Activated gamma-delta T cell treated with Interleukin-2 at 50 U/mL for 16 hours (primary cell): Measurements from ENCODE around the gene HECTD1.
A peak's percentile ranks its signal among the peaks of the same experiment; 100 is the strongest.
"Not testable (repeated sequence)": the region's sequence is repeated elsewhere in the genome, so short reads cannot be mapped to it uniquely, and the experiment has no call there.

ENCODE experiments used
- DNase-seq: peaks from one replicate; pipeline ENCODE4 v3.0.0-alpha.2; 2020

HECTD1 gene

DNA sequence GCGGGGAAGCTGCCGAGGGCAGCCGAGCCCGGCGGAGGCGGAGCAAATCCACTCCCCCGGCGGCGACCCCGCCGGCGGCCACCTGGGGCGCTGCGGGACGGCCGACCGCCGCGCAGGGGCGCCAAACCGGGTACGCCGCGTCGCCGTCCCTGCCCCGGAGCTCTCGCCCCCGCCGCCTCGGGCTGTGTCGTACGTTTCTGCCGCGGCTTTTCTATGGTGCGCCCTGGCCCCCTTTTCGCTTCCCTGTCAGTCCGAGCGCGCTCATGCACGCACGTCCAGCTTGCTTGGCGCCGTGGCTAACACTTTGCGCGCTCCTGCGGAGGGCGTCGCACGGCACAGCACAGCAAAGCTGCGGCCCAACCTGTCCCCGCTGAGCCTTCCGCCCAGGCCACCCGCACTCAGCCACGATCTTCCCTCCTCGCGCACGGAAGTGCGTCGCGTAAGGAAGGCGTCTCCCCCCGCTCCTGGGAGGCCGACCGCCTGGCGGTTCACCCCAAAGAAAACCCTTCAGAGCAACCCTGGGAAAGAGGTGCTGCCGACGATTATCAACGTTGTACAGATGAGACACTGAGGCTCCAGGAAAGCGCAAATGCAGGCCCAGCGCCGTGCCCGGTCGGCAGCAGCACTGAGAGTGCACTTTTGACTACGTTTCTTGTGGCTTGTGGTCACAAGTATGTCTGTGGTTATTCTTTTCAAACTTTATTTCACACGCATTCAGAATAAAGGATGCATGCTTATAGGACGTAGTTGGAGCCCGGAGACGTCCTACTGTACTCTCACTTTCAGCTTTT lies at the start of gene HECTD1:
Gene HECTD1 (minus strand): TSS at position 39 of the 791 bp plus-strand sequence. CDS start 1,857 bp downstream, outside the sequence.
- peak; percentile 82 for DNase-seq

DNA sequence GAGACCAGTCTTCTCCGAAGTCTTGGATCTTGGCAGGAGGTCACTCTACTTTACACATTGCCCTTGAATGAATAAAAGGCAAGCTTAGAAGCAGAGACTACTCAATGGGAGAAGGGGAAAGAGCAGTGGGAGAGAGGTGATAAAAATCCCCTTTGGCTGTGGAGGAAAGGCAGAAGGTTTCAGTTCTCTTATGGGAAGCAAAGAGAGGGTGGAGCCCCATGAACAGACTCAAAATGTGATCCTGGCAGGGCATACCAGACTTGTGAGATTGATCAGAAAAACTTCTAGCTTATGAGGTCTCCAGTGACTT lies 49.6 kb upstream of the HECTD1 start:
- DNase-seq: no peak

DNA sequence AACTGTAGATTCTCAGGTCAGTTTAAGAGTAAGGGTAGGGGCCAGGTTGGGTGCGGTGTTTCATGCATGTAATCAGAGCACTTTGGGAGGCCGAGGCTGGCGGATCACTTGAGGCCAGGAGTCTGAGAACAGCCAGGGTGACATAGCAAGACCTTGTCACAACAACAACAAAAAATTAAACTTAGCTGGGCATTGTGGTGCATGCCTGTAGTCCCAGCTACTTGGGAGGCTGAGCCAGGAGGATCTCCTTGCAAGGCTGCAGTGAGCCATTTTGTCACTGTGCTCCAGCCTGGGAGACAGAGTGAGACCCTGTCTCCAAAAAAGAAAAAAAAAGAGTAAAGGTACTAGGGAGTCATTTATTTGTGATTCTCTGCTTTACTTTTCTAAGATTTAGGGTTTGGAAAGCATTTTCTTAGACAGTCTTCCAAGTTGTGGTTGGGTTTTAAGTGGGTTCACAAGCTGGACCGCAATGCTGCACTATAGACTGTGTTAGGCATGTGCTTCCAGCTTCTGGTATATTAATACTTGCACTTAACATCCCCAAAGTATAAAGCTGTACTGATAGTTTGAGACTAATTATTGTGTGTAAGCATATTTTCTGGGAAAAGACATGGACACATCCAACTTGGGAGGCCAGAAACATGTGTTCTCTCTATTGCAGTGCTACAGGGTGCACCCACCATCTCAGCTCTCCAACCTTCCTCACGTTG lies 49.1 kb upstream of the HECTD1 start:
- no peak for DNase-seq

DNA sequence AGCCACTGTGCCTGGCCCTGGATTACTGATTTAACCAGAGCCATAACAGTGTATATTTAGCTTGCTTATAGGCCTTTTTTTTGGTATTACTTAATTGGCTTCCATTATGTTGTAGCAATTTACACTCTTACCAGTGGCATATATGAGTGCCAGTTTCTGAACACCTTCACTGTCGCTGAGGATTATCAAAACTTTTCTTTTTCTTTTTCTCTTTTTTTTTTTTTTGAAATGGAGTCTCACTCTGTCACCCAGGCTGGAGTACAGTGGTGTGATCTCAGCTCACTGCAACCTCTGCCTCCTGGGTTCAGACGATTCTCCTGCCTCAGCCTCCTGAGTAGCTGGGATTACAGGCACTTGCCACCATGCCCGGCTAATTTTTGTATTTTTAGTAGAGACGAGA lies 48.3 kb upstream of the HECTD1 start:
- DNase-seq: not testable (repeated sequence)

DNA sequence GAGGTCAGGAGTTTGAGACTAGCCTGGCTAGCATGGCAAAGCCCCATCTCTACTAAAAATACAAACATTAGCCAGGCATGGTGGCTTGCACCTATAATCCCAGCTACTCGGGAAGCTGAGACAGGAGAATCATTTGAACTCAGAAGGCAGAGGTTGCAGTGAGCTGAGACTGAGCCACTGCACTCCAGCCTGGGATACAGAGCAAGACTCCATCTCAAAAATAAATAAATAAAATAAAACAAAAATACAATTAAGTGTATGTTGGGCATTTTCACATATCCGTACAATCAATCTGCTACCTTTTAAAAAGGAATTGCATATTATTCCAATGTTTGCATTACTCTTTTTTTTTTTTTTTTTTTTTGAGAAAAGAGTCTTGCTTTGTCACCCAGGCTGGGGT lies 47.7 kb upstream of the HECTD1 start:
- DNase-seq: no peak

DNA sequence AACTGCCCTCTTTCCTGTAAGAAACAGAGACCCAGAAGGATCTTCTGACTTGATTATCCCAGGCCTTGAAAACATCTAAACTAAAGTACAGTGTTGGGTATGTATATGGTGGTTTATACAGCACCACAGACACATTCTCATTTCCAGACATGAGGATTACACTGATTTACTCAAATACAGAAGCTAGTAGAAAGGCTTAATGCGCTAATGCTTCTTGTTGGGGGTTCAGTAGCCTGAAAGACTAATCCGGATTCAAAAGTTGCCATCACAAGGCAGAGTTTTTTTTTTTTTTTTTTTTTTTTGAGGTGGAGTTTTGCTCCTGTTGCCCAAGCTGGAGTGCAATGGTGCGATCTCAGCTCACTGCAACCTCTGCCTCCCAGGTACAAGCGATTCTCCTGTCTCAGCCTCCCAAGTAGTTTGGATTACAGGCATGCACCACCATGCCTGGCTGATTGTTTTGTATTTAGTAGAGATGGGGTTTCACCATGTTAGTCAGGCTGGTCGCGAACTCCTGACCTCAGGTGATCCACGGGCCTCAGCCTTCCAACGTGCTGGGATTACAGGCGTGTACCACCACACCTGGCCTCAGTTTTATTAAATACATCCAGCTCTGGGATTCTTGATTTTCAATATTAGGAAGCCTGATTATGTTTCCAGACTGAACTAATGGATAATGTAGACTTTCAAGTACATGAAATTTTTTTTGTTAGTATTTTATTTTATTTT lies 46.3 kb upstream of the HECTD1 start:
- no peak for DNase-seq

DNA sequence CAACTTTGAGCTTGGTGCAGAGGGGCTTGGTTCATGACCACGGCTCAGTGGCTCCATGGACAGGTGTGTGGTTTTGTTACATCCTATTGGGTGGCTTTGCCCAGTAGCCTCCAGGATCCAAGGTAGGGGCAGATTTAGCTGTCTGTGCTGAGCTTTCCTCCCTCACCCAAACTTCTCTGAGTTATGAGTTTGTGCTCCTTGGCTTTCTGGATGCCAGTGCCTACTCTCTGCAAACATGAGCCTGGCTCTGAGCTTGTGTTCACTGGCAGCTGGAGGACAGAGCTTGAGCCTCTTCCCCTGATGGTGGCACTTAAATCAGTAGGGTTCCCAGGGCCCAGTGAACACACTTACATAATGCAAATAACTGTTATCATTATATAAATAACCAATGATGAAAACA lies 45.3 kb upstream of the HECTD1 start:
- DNase-seq: no peak

DNA sequence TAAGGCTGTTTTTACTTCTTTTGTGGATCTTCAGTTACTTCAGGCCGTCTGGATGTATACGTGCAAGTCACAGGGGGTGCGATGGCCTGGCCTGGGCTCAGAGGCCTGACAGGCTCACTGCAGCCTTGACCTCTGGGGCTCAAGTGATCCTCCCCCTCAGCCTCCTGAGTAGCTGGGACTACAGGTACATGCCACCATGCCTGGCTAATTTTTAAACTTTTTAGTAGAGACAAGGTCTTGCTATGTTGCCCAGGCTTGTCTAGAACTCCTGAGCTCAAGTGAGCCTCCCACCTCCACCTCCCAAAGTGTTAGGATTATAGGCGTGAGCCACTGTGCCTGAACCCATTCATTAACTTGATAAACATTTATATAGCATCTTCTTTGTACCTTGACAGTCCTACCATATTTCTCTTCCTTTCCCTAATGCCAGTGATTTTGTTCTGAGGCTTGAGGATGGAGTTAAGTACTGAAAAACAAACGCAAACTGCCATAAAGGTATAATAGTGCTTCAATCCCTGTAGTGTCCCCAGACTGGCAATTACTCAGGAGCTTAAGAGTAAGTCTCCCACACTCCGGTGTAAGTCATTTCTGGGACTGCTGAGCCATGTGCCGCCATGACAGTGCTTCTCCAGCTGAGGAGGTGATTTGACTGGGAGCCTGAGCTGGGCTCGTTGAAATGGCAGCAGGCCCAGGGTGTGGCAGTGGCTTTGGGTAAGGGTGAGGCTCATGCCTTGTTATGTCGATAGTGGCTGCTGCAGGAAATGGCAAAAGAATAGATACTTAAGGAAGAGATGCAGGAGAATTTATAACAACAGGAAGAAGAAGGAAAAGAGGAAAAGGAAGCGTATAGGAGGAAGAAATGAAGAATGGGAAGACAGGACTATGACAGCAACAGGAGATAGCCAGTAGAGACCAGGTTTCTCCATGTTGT lies 43.7 kb upstream of the HECTD1 start:
- no peak for DNase-seq

DNA sequence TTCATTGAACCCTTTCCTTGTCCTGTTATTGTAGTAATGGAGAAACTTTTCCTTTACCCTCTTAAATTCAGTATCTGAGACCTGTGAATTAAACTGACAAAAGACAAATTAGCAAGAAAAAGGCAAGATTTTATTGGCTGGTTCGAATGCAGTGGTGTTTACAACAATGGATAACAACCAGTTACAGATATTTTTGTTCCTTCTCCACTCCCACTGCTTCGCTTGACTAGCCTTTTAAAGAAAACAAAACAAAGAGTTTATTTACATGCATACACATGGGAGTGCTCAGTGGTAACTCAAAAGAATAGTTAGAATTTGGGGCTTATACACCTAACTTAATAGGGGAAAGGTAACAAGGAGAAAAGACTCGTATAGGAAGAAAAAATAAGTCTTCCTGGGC lies 37.0 kb upstream of the HECTD1 start:
- DNase-seq: no peak

DNA sequence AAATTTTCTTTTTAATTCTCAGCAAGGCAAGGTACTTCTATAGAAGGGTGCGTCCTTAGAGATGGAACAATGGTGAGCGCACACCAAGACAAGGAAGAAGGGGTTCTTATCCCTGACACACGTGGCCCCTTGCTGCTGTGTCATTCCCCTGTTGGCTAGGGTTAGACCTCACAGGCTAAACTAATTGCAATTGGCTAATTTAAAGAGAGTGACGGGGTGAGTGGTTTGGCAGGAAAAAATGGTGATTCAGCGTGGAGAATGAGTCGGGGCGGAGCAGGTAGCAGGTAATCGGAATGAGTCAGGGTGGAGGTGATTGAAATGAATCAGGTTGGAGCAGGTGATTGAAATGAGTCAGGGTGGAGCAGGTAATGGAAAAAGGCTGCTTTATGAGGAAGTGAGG lies 36.3 kb upstream of the HECTD1 start:
- DNase-seq: no peak

DNA sequence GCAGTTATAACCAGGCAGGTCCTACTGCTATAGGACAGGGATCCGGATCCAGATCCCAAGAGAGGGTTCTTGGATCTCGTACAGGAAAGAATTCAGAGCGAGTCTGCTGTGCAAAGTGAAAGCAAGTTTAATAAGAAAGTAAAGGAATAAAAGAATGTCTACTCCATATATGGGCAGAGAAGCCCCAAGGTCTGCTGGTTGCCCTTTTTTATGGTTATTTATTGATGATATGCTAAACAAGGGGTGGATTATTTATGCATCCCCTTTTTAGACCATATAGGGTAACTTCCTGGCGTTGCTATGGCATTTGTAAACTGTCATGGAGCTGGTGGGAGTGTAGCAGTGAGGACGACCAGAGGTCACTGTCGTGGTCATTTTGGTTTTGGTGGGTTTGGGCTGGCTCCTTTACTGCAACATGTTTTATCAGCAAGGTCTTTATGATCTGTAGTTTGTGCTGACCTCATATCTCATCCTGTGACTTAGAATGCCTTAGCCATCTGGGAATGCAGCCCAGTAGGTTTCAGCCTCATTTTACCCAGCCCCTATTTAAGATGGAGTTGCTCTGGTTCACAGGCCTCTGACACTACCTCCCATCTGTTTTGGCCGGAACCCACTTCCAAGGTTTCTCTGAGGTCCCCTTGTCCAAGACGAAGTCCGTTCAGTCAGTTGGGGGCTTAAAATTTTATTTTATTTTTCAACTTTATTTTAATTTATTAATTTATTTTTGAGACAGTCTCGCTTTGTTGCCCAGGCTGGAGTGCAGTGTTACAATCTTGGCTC lies 34.8 kb upstream of the HECTD1 start:
- DNase-seq: not testable (repeated sequence)

DNA sequence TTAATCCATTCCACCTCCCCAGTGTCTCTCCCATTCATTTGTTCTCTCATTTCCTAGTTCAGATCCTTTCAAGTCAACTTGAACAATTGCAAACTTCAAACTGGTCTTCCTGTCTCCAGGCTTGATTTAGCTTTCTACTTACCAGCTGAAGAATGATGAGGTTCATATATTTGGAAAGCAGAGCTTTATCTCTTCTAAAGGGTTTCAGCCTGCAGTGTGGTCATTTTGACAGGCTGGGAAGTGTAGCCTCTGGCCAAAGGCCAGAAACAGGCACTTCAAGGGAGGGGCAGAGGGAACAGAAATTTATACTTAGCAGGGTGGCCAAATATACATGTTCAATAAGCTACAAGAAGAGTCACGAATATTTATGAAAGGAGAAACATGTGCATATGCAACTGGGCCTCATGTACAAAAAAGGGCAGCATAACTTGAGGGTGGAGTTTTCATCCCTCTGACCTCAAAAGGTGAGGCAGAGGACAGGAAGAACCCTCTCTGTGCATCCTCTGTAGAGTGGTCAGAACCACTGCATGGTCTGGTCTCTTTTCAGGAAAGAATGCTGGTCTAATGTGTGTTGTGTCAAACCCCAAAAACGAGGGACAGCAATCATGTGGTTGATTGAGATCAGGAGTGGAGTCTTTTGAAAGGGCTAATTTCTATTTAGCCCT lies 34.0 kb upstream of the HECTD1 start:
- DNase-seq: no peak

DNA sequence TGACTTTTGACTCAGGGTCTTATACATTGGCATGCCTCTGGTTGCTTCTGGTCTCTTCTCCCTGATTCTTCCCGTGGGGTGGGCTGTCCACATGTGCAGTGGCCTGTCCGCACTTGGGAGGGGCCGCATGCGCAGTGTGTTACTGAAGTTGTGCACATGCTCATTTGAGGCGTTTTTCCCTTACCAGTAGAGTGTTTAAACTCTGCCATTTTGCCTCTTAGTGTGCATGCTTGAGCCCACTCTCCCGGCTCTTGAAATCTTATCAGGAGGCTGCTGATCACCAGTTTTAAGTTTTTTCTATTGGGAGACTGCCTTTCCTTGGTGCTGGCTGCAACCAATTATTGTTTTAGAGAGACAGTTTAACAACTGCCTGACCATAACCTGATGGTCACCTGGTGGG lies 32.1 kb upstream of the HECTD1 start:
- DNase-seq: no peak

DNA sequence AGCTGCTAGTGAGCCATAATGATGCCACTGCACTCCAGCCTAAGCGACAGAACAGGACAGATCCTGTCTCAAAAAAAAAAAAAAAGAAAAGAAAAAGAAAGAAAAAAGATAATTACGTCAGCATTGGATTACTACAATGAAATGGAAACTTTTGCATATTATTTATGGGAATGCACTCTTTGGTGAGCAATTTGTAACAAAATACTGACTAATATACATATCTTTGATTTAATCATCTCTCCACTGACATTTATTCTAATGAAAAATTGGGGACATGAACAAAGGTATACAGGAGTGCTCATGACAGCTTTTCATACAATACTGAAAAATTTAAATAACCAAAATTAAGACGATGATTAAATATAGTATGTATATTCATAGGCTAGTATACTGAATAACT lies 27.9 kb upstream of the HECTD1 start:
- DNase-seq: no peak

DNA sequence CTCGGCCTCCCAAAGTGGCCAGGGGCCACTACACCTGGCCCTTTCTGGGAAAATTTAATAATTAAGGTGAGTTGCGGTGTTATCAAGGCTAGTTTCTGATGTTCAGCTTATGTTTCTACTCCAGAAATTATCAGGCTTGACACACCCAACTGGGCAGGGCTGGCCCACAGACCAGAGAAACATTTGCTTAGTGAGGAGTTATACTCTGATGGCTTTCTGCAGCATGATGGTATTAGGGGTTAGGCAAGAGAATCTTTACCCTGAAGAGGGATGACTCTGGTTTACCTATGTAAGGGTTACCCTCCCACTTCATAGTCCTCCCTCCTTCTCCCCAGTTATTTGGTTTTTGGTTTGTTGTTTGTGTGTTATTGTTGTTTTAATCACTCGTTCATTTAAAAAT lies 24.5 kb upstream of the HECTD1 start:
- no peak for DNase-seq

DNA sequence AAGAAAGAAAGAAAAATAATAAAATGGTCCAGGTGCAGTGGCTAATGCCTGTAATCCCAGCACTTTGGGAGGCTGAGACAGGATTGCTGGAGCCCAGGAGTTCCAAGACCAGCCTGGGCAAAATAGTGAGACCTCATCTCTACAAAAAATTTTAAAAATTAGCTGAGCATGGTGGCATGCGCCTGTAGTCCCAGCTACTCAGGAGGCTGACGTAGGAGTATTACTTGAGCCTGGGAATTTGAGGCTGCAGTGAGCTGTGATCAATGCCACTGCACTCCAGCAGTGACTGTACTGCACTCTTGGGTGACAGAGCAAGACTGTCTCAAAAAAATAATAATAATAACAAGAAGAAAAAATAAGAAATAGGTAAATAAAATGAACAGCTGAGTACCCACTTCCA lies 23.7 kb upstream of the HECTD1 start:
- not testable (repeated sequence) for DNase-seq

DNA sequence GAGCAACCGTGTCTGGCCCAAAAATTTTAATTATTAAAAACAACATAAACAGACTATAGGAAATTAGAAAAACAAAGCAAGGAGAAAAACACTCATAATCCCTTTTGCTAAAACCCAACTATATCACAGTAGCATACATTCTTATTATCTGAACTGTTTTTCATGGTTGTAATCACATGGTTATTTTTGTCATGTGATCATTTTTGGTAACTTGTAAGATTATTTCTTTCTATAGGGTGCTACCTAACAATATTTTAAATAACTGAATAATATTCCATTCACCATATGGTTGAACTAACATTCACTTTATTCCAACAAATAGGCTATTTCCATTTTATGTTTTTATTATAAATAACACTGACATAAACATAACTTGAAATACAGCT lies 23.0 kb upstream of the HECTD1 start:
- DNase-seq: no peak

DNA sequence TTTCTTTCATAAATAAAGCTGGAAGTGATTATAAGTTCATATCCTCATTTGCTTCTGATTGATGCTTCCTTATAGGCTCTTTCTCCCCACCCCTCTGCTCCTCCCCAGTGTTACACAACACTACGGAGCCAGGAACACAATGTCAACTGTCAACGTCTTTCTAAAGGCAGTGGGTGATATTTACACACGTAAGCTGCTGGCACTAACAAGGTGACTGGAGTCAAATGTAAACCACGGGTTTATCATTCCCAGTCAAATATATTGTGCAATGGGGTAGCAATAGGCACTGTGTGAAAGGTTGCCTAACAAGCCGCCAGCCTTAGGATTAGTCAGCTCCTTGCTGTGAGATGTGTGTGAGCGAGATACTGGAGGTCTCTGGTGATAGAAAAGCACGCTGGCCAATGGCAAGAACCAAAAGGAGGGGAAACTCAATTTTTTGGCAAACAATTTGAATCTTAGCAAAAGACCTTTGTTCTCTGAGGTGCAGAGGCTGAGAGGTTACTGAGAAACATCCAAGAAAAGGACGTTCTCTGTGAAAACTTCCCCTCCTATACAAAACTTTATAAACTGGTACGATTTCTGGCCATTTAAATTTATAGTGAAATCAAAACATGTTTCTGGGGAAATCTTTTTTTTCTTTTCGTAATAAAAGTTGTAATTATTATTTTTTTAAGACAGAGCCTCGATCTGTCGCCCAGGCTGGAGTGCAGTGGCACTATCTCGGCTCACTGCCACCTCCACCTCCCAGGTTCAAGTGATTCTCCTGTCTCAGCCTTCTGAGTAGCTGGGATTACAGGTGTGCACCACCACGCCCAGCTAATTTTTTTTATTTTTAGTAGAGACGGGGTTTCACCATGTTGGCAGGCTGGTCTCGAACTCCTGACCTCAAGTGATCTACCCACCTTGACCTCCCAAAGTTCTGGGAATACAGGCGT lies 22.3 kb upstream of the HECTD1 start:
- no peak for DNase-seq

DNA sequence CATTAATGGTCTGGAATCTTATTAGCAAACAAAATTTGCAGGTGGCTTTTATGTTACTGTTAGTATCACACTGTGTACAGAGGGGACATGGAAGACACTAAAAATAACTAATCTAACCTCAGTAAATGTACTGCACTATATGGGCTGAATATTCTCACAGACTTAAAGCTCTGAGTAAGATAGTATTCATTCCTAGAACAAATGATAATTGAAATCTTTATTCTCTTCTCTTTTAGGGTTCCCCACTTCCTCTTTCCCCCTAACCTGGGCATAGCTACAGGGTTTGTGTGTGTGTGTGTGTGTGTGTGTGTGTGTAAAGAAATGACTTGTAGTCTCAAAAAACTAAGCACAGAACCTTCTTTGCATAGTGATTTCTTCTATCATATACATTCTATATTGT lies 21.4 kb upstream of the HECTD1 start:
- DNase-seq: no peak

DNA sequence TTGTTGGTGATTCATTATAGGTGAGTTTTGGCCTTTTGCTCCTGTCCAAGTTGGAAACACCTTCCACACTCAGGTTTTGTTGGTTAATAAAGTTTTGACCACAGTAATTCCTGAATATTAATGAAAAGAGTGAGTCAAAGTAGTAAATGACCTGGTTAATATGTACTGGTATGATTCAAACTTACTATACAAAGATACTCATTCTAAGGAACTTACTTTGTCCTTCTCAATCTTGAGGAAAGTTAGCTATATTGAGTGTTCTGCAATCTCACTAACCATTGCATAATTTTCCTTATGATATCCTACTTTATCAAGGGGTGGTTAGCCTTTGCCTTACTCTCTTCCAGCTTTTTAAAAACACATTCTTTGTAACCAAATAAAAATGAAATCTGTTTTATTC lies 20.9 kb upstream of the HECTD1 start:
- DNase-seq: no peak
